ENCODE data around the gene DICER1.

DICER1 gene

DNA sequence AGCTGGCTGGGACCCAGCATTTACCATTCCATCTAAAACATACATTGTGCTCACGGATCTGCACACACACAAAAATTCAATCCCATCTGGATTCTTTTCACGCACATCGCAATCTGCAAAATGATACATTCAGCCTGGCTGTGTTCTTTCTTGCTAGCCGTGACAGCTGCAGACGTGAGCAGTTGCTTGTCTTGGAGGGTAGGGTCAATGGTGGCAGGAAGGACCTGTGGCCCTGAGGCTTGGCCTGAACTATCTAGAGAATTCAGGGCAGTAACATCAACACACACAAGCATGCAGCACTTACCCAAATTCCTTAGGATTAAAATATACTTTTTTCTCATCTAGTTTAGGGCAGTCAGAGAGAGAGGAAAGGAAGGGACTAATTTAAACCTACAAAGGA is 72.0 kb downstream of the DICER1 start:
- TF ChIP-seq, protein P1, sequence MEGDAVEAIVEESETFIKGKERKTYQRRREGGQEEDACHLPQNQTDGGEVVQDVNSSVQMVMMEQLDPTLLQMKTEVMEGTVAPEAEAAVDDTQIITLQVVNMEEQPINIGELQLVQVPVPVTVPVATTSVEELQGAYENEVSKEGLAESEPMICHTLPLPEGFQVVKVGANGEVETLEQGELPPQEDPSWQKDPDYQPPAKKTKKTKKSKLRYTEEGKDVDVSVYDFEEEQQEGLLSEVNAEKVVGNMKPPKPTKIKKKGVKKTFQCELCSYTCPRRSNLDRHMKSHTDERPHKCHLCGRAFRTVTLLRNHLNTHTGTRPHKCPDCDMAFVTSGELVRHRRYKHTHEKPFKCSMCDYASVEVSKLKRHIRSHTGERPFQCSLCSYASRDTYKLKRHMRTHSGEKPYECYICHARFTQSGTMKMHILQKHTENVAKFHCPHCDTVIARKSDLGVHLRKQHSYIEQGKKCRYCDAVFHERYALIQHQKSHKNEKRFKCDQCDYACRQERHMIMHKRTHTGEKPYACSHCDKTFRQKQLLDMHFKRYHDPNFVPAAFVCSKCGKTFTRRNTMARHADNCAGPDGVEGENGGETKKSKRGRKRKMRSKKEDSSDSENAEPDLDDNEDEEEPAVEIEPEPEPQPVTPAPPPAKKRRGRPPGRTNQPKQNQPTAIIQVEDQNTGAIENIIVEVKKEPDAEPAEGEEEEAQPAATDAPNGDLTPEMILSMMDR (IDR thresholded peaks at IDR 0.05; ENCODE audit: low read depth, low read length, missing control alignments): no peak
- H3K4me3 ChIP-seq (ENCODE audit: low read depth, low read length): no peak overlapping the region
- no peak for DNase-seq (ENCODE audit: low read depth)
- in situ Hi-C loops (cut with HindIII; ENCODE audit: low sequenced_read_pairs): no loop called here

DNA sequence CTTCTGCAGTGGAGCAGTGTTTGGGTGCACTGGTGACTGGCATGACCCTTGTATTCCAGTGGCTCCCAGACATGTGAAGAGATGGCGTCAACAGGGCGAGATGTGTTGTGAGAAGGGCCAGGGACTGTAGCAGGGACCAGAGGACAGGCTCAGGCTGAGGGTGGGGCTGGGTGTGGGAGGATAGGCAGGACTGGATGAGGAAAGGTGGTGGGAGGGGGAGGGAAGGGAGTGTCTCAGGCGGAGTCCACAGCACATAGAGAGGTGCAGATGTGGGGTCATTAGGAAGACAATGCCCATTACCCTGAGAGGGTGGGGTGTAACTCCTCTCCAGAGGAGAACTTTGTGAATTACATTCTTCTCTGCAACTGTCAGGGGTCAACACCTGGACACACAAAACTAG is 78.5 kb downstream of the DICER1 start:
- in situ Hi-C loops (cut with HindIII; ENCODE audit: low sequenced_read_pairs): no loop called here
- TF ChIP-seq, protein P1 (IDR thresholded peaks at IDR 0.05; ENCODE audit: low read depth, low read length, missing control alignments): no peak
- H3K4me3 ChIP-seq (ENCODE audit: low read depth, low read length): no peak overlapping the region
- DNase-seq (ENCODE audit: low read depth): no peak

DNA sequence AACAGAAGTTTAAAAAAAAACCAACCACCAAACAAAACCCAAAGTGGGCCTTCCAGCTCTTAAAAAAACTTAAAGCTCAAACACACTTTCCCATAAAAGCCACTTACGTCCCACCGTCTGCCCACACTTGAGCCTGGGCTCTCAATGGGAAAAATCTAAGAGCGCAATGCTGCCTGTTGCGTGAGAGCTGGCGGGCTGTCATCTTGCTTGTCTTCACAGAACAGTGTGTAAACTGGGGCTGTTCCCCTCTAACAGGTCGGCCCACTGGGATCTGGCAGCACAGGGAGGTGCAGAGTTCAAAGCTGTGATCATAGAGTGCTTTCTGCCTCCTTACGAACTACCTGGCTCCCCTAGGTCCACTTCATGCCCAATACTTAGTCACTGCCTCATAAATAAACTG is 80.0 kb downstream of the DICER1 start:
- TF ChIP-seq, protein P1 (IDR thresholded peaks at IDR 0.05; ENCODE audit: low read depth, low read length, missing control alignments): no peak
- H3K4me3 ChIP-seq (ENCODE audit: low read depth, low read length): no peak overlapping the region
- in situ Hi-C loops (cut with HindIII; ENCODE audit: low sequenced_read_pairs): no loop called here
- DNase-seq (ENCODE audit: low read depth): no peak

DNA sequence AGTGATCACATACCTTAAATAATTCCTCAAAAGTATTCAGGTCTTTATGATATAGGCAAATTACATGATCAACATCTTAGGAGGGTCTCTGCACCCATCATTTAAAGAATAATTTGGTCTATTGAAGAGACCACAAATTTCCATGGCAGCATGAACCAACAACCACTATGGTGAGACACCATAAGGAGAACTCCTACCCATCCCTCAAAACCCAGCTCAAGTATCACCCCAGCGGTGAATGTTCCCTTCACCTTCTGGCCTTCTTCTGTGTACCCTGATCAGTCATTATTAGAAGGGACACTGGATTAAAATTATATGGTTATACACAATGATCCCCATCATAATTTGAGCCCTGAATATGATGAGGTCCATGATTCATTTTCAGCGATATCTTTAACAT is 81.5 kb downstream of the DICER1 start:
- H3K4me3 ChIP-seq (ENCODE audit: low read depth, low read length): no peak overlapping the region
- TF ChIP-seq, protein P1 (IDR thresholded peaks at IDR 0.05; ENCODE audit: low read depth, low read length, missing control alignments): no peak
- no peak for DNase-seq (ENCODE audit: low read depth)
- in situ Hi-C loops (cut with HindIII; ENCODE audit: low sequenced_read_pairs): no loop called here

DNA sequence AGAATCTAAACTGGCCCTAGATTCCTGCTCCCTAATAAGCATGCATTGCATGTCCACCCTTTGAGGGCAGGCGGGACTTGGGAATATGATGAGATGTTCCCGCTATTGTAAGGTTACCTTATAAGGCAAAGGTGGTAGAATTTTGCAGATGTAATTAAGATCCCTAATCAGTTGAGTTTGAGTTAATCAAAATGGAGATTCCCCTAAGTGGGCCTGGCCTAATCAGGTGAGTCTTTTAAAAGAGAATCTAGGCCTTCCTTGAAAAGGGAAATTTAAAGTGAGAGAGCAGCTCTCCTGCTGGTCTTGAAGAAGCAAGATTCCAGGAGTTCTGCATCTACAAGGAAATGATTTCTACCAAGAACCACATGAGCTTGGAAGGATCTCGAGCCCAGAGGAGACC is 83.4 kb downstream of the DICER1 start:
- TF ChIP-seq, protein P1 (IDR thresholded peaks at IDR 0.05; ENCODE audit: low read depth, low read length, missing control alignments): no peak
- DNase-seq (ENCODE audit: low read depth): no peak
- in situ Hi-C loops (cut with HindIII; ENCODE audit: low sequenced_read_pairs): no loop called here
- H3K4me3 ChIP-seq (ENCODE audit: low read depth, low read length): no peak overlapping the region

DNA sequence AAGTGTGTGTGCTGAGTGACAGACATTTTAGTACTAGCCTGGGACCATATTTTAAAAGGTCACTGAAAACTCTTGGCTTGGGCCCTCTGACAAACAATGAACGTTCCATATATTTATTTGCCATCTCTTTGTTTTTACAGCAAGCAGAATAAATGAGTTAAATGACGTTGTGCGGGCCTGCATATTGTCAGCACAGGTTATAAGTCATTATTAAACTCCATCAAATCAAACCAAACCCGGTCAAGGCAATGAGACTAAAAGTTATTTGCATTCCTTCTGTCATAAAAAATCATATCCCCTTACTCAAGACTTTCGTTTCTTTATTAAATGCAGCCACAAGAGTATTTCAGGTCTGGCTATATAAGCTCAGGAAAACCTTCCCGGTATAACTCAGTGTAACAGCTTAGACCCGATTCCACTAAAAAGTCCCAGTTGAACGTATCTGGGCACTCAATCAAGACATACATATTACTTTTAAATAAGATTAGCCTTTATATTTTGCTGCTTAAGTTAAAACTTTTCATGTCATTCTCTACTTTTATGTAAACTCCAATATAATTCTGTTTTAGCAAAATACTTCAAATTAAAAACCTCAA is 84.9 kb downstream of the DICER1 start:
- in situ Hi-C loops (cut with HindIII; ENCODE audit: low sequenced_read_pairs): no loop called here
- no peak for DNase-seq (ENCODE audit: low read depth)
- H3K4me3 ChIP-seq (ENCODE audit: low read depth, low read length): no peak overlapping the region
- TF ChIP-seq, protein P1 (IDR thresholded peaks at IDR 0.05; ENCODE audit: low read depth, low read length, missing control alignments): no peak
